ENCODE results near the gene GRM4.

GRM4 gene

GRCh38 chr6:34082864-34083626 is 62.8 kb downstream of the GRM4 start:
- DNase-seq, result no peak

DNA sequence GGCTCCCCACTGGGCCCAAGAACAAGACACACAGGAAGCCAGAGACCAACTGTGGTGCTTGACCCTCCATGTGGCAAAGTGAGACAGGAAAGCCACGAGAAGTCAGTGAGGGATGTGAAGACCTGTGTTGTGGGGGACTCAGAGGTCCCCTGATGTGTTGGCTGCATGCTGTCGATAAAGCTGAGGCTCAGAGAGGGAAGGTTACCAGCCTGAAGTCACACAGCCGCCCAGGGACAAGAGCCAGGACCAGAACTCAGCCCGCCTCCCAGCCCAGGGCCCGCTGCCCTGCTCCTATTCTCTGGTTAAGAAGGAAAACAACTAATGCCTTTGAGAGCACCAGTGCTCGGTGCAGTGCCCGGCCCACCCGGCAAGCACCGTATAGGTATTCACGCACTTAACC is 63.5 kb downstream of the GRM4 start:
- no peak for DNase-seq

GRCh38 chr6:34080357-34080756 is 65.5 kb downstream of the GRM4 start:
- no peak for DNase-seq

DNA sequence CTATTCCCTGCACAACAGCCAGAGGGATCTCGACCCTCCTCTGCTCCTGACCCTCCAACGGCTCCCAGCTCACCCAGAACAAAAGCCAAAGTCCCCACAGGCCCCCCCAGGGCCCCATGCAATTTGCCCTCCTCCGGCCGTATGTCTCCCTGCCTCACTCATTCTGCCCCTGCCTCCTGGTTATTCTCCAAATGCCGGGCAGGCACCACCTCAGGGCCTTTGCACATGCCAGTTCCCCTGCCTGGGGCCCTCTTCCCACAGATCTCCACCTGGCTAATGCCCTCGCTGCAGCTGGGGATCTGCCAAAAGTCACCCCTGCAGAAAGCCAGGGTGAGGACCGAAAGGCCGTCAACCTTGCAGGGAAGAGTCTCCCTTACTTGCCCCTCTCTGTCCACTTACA is 66.0 kb downstream of the GRM4 start:
- DNase-seq, result no peak

DNA sequence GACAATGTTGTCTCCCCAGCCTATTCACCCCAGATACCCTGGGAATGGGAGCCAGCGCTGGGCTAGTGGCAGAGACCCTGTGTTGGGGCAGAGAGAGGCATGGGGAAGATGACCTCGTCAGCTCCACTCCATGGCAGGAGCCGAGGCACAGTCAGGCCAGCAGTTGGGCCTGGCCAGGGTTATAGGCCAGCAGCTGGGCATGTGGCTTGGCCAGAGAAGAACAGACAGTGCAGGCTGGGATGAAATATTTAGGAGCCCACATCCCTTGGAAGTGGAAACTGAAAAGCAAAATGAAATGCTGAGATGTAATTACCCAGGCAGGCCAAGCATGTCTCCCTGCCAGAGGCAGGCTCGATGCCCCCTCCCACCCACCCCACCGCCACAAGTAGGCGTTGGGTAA is 70.0 kb downstream of the GRM4 start:
- DNase-seq, result no peak

GRCh38 chr6:34074064-34074742 is 71.7 kb downstream of the GRM4 start:
- no peak for DNase-seq

DNA sequence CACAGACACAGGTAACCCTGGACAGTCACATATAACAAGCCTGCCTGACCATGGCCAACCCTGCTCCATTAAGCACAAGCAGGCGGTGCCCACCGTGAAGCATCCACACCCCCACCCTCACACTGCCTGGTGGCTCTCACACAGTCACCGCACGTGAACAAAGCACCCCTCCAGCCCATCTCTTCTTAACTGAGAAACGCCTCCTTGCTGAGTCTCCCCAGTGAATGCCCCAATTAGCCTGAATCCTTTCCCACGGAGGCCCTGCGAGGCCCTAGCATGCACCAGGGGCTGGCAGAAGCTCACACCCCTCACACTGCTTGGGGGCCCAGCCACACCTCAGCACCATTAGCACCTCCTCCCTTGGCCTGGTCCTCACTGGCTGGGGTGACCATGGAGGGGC is 72.3 kb downstream of the GRM4 start:
- DNase-seq, result no peak

- no peak for DNase-seq
These were observed 73.2 kb downstream of the GRM4 start for GRCh38 chr6:34072727-34073126.

- no peak for DNase-seq
These were observed 74.0 kb downstream of the GRM4 start for GRCh38 chr6:34071884-34072379.

DNA sequence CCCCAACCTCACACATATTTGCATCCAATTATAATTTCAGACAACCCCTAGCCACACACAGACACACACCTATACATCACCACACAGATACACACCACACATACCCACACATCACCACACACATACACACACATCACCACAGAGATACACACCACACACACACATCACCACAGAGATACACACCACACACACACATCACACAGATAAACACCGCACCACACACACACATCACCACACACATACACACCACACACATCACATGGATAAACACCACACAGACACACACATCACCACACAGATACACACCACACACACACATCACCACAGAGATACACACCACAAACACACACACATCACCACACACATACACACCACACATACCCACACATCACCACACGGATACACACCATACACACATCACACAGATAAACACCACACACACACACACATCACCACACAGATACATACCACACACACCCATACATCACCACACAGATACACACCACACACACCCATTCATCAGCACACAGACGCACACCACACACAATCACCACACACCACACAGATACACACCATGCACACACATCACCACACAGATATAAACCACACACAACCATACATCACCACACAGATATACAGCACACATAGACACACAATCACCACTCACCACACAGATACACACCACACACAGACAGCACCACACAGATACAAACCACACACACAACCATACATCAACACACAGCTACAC is 74.6 kb downstream of the GRM4 start:
- no peak for DNase-seq

GRCh38 chr6:34070315-34071135 is 75.4 kb downstream of the GRM4 start:
- DNase-seq, result no peak

- no peak for DNase-seq
These were observed 77.3 kb downstream of the GRM4 start for GRCh38 chr6:34068462-34069044.

GRCh38 chr6:34067814-34068213 is 78.1 kb downstream of the GRM4 start:
- no peak for DNase-seq

- no peak for DNase-seq
These were observed 78.8 kb downstream of the GRM4 start for GRCh38 chr6:34066772-34067770.

DNA sequence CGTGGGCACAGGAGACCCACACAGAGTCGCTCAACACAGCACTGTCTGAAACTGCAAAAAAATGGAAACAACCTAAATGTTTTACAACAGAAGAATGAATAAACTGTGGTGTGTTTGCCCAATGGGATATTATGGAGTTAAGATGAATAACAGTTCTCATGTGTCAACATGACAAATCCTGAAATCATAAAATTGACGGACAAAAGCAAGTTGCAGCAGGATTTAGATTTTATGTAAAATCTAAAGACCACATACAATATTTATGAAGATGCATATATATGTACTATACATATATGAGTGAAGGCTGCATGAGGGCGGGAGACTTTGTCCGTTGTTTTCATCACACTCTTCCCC is 79.7 kb downstream of the GRM4 start:
- no peak for DNase-seq

DNA sequence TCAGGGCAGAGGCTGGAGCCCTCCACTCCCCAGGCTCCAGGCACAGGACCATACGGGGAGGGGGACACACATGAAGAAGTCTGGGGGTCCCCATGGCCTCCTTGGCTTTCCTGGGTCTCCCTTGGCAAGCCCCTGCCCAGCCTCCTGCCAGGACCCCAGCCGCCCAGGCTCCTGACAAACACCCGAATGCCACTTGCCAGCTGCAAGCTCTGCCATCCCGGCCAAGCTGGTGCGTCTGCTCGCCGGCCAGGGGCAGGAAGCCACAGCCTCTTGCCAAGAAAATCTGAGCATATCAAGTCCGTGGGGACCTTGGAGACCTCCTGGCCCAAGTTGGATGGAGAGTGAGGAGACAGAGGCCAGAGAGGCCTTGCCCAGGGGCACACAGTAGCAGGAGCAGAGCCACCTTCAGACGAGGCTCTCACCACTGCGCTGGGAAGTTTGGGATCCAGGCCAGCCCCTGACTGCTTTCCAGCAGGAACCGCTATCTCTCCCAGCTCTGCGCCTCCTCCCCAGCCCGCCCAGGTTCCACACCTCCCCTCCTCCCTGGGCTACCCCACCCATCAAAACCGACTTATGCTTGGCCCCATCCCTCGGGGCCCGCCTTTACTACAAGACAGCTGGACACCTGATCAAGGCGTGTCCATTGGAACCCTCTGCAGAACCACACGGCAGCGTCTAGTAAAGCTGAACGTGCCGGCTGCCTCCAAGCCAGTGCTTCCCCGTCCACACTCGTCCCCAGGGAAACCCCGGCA is 80.2 kb downstream of the GRM4 start:
- no peak for DNase-seq

DNA sequence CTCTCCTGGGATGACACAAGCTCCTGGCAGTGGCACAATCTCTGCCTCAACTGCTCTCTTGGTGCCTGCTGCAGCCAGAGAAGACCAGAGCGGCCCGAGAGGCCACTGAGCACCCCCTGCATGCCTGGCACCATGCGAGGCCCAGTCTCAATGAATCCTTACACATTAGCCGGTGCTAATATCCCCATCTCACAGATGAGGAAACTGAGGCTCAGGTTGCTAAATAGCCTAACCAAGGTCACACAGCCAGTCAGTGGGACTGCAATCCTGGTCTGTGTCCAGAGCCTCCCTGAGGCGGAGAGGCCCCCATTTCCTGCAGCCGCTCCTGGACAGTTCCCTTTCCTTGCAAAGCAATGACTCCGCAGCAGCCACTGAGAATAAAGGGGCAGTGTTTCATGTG is 81.2 kb downstream of the GRM4 start:
- DNase-seq, result no peak

DNA sequence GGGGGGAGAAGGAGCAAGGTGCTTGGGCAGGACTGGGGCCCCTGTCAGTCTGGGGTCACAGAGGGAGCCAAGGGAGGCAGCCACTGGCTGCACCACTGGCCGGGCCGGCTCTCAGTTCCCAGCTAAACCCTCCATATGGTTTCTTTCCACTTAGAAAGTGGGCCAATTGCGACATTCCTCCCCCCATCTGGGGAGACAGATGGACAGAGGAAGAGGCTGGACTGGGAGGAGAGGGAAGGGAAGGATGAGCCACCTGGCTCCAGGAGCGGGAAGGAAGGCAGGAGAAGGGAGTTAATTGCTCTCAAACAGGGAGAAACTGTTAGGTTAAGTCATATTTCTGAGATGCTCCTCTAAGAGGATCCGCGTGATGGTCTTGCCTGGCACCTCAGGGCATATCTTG is 82.2 kb downstream of the GRM4 start:
- no peak for DNase-seq

GRCh38 chr6:34062815-34063214 is 83.1 kb downstream of the GRM4 start:
- no peak for DNase-seq

DNA sequence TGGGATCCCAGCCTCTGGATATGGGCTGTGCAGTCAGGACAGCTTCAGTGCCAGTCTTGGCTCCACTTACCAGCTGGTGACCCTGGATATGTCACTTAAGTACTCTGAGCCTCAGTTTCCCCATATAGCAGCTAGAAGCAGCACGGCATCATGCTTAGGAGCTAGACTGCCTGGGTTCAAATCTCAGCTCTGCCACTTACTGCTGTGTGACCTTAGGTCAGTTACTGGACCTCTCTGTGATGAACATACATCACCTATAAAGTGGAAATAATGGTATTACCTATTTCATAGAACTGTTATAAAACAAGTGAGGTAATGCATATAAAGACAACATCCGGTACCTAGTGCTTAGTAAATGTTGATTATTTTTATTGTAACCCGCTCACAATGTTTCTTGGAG is 83.7 kb downstream of the GRM4 start:
- DNase-seq, result no peak

GRCh38 chr6:34061348-34061747 is 84.5 kb downstream of the GRM4 start:
- DNase-seq, result no peak
